HepG2 (cell line): ENCODE measurements around the gene DENND4A. TPM values are rescaled to one million over a fixed set of nuclear protein-coding genes. Genes with fewer than 3 reads are reported as not detected.

Experiments used
- CEBPG ChIP-seq: IDR thresholded peaks from 2 replicates; pipeline ENCODE4 v1.6.1; 2016
- EHMT2 ChIP-seq: fragments of 200-600 bp; sonication (generic); IDR thresholded peaks from 2 replicates; pipeline ENCODE4 v1.7.0; 2017; ENCODE audit warnings: antibody characterized with exemption, low read depth, low read length, borderline replicate concordance
- MNT ChIP-seq: fragments of 450-650 bp; IDR thresholded peaks from 2 replicates; pipeline ENCODE4 v1.6.1; 2016
- NFKBIZ ChIP-seq: IDR thresholded peaks from 2 replicates; pipeline ENCODE4 v1.6.1; 2018; ENCODE audit warnings: missing genetic modification reagents, missing compliant biosample characterization
- PHF5A ChIP-seq: IDR thresholded peaks from one replicate; pipeline ENCODE4 v1.6.1; 2018; ENCODE audit warnings: low read depth, missing genetic modification reagents; ENCODE audit not compliant: unreplicated experiment
- POLR2AphosphoS2 ChIP-seq: IDR thresholded peaks from 2 replicates; pipeline ENCODE4 v1.6.1; 2011; ENCODE audit warnings: low read depth, low read length, improper control_type of control experiment
- PTBP1 ChIP-seq: fragments of 200-400 bp; formaldehyde crosslinking; IDR thresholded peaks from 2 replicates; pipeline ENCODE4 v1.6.1; 2018; ENCODE audit warnings: low read length, low read depth; ENCODE audit not compliant: poor library complexity, severe bottlenecking
- RBFOX2 ChIP-seq: fragments of 200-400 bp; formaldehyde crosslinking; IDR thresholded peaks from 2 replicates; pipeline ENCODE4 v1.6.1; 2017; ENCODE audit warnings: low read depth, mild to moderate bottlenecking, low read length
- RNF2 ChIP-seq: fragments of 450-650 bp; conservative IDR thresholded peaks from 2 replicates; pipeline ENCODE4 v1.6.1; 2016; ENCODE audit warnings: low read depth
- SAP130 ChIP-seq: IDR thresholded peaks from 2 replicates; pipeline ENCODE4 v1.6.1; 2016; ENCODE audit warnings: low read depth
- YEATS2 ChIP-seq: sonication (generic); formaldehyde crosslinking; IDR thresholded peaks from 2 replicates; pipeline ENCODE4 v1.4.0; 2020; ENCODE audit warnings: missing genetic modification reagents, borderline replicate concordance
- YY1 ChIP-seq: IDR thresholded peaks from 2 replicates; pipeline ENCODE4 v1.6.1; 2011; ENCODE audit warnings: low read length, low read depth, moderate library complexity, mild to moderate bottlenecking; ENCODE audit not compliant: insufficient read depth, insufficient replicate concordance
- ZBTB7A ChIP-seq: sonication (generic); formaldehyde crosslinking; IDR thresholded peaks from 2 replicates; pipeline ENCODE4 v1.8.0; 2022; ENCODE audit warnings: mild to moderate bottlenecking, missing genetic modification reagents
- ZFP91 ChIP-seq: sonication (generic); formaldehyde crosslinking; IDR thresholded peaks from 2 replicates; pipeline ENCODE4 v1.9.0; 2022; ENCODE audit warnings: missing genetic modification reagents, mild to moderate bottlenecking, borderline replicate concordance
- ZIK1 ChIP-seq: sonication (generic); formaldehyde crosslinking; IDR thresholded peaks from 2 replicates; pipeline ENCODE4 v1.5.0; 2020; ENCODE audit warnings: mild to moderate bottlenecking, low read depth, missing genetic modification reagents, borderline replicate concordance
- ZNF326 ChIP-seq: sonication (generic); formaldehyde crosslinking; IDR thresholded peaks from 2 replicates; pipeline ENCODE4 v1.4.0; 2020; ENCODE audit warnings: missing genetic modification reagents, borderline replicate concordance
- ZNF501 ChIP-seq: sonication (generic); formaldehyde crosslinking; IDR thresholded peaks from 2 replicates; pipeline ENCODE4 v1.5.1; 2020; ENCODE audit warnings: mild to moderate bottlenecking, moderate library complexity, missing genetic modification reagents
- ZNF580 ChIP-seq: IDR thresholded peaks from 2 replicates; pipeline ENCODE4 v1.6.1; 2016; ENCODE audit warnings: low read depth, borderline replicate concordance
- ZNF703 ChIP-seq: sonication (generic); formaldehyde crosslinking; IDR thresholded peaks from 2 replicates; pipeline ENCODE4 v1.5.1; 2020; ENCODE audit warnings: missing genetic modification reagents, mild to moderate bottlenecking, moderate library complexity, borderline replicate concordance
- ZNF747 ChIP-seq: sonication (generic); formaldehyde crosslinking; IDR thresholded peaks from 2 replicates; pipeline ENCODE4 v1.8.1; 2023; ENCODE audit warnings: missing genetic modification reagents, mild to moderate bottlenecking, borderline replicate concordance
- ZSCAN22 ChIP-seq: sonication (generic); formaldehyde crosslinking; IDR thresholded peaks from 2 replicates; pipeline ENCODE4 v1.4.0; 2020; ENCODE audit warnings: mild to moderate bottlenecking, missing genetic modification reagents
- polyA plus RNA-seq, 8 experiments: library from polyadenylated mRNA; depleted of rRNA in 3 of 8; stranded (reverse) in 7 of 8; unstranded in 1 of 8; fragments of >200 nt; fragmentation: Illumina TruSeq in 4 of 8; extraction: Trizol in 4 of 8; gene quantifications; 2 replicates each; pipeline versions ENCODE4 v1.2.1 to v1.2.3, GENCODE V29; 2011 to 2016; ENCODE audit warnings: low read depth in 4 of 8, missing spikeins in 1 of 8, mixed read lengths in 1 of 8; ENCODE audit not compliant: insufficient read depth in 1 of 8
- total RNA-seq, 5 experiments: library from RNA; depleted of rRNA; stranded (reverse); fragments of >200 nt; fragmentation: Illumina TruSeq; extraction: Trizol; gene quantifications; 2 replicates each; pipeline ENCODE4 v1.2.3, GENCODE V29; 2016; ENCODE audit warnings: low read depth in 1 of 5
- TF ChIP-seq, protein P1 (sequence below): sonication (generic); formaldehyde crosslinking; IDR thresholded peaks from 2 replicates; pipeline ENCODE4 v1.5.0; 2020; ENCODE audit warnings: mild to moderate bottlenecking, missing genetic modification reagents
- TF ChIP-seq, protein P2 (sequence below): sonication (generic); formaldehyde crosslinking; IDR thresholded peaks from 2 replicates; pipeline ENCODE4 v1.4.0; 2020; ENCODE audit warnings: missing genetic modification reagents

Gene DENND4A
- total and polyA plus RNA-seq, 2 of the 13 experiments (the other 11 are each of a cell fraction or from before 2014, with no cell fraction given) = 13.2 to 18.6 TPM

DNA sequence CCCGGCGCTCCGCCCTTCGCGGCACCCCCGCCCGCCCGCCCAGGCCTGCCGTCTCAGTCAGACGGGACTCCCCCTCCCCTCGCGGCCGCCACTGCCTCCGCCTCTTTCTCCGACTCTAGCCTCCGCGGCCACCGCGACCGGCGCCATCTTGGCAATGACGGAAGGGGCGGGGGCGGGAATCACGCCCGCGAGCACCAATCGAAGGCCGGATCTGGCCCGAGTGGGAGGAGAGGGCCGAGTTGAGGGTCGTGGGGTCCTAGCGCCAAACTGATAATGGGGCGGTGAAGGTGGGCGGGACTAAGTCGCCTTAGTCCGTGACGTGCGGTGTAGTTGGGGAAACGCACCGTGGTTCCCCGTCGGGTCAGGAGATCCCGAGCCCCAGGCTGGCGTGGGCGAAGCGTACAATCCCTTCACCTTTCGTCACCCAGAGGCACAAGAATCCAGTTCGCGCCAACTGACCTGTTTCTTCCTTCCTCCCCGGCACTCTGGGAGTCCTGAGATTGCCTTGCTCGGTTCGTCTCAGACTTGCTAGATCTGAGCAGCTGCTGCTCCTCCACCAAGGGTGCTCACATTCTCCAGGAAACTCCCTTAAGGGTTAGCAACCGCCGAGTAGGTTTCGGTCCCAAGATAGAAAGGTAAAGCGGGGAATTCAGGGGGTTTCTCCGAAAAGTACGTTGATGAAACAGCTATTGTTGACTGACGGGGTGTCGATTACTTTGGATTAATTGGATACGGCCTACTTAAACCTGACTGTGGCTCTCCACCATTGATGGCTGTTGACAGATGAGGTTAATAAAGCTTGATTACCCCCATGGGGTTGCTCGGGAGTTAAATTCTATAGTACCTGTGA, at the start of gene DENND4A (continued):
- no peak for TF ChIP-seq POLR2AphosphoS2
- TF ChIP-seq, protein P1, sequence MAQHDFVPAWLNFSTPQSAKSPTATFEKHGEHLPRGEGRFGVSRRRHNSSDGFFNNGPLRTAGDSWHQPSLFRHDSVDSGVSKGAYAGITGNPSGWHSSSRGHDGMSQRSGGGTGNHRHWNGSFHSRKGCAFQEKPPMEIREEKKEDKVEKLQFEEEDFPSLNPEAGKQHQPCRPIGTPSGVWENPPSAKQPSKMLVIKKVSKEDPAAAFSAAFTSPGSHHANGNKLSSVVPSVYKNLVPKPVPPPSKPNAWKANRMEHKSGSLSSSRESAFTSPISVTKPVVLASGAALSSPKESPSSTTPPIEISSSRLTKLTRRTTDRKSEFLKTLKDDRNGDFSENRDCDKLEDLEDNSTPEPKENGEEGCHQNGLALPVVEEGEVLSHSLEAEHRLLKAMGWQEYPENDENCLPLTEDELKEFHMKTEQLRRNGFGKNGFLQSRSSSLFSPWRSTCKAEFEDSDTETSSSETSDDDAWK (CRISPR knock-in tag) = no peak
- TF ChIP-seq YY1 = peak; percentile 98
- no peak for TF ChIP-seq PHF5A
- peak; percentile 40; the same call in 1 of the 2 replicates for TF ChIP-seq YEATS2 (CRISPR knock-in tag)
- TF ChIP-seq ZFP91 (CRISPR knock-in tag) = peak; percentile 63; the same call in 1 of the 2 replicates
- TF ChIP-seq ZNF747 = no peak
- TF ChIP-seq ZNF580 (CRISPR knock-in tag) = peak; percentile 57; the same call in 1 of the 2 replicates
- no peak for TF ChIP-seq EHMT2
- TF ChIP-seq, protein P2, sequence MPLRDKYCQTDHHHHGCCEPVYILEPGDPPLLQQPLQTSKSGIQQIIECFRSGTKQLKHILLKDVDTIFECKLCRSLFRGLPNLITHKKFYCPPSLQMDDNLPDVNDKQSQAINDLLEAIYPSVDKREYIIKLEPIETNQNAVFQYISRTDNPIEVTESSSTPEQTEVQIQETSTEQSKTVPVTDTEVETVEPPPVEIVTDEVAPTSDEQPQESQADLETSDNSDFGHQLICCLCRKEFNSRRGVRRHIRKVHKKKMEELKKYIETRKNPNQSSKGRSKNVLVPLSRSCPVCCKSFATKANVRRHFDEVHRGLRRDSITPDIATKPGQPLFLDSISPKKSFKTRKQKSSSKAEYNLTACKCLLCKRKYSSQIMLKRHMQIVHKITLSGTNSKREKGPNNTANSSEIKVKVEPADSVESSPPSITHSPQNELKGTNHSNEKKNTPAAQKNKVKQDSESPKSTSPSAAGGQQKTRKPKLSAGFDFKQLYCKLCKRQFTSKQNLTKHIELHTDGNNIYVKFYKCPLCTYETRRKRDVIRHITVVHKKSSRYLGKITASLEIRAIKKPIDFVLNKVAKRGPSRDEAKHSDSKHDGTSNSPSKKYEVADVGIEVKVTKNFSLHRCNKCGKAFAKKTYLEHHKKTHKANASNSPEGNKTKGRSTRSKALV (CRISPR knock-in tag) = no peak
- peak; percentile 62 for TF ChIP-seq RBFOX2
- peak; percentile 88 for TF ChIP-seq SAP130 (CRISPR knock-in tag)
- no peak for TF ChIP-seq ZNF501 (CRISPR knock-in tag)
- no peak for TF ChIP-seq ZNF703 (CRISPR knock-in tag)
- 0 out of 2 replicates have a peak, but pooled peaks have one; percentile 25 for TF ChIP-seq ZSCAN22 (CRISPR knock-in tag)
- TF ChIP-seq NFKBIZ (CRISPR knock-in tag) = 0 out of 2 replicates have a peak, but pooled peaks have one; percentile 23
- no peak for TF ChIP-seq ZBTB7A
- no peak for TF ChIP-seq PTBP1
- peak; percentile 32 for TF ChIP-seq MNT
- TF ChIP-seq RNF2 = no peak
- TF ChIP-seq ZIK1 (CRISPR knock-in tag) = no peak
- TF ChIP-seq CEBPG = no peak
- TF ChIP-seq ZNF326 (CRISPR knock-in tag) = no peak
